ENCODE measurements around the gene KIZ.

The KIZ gene
- 22.3 to 45.8 (median 38.4) reads per million in 4 donors for total RNA-seq

GRCh38 chr20:21125849-21126580 lies at the start of gene KIZ:
Gene KIZ (plus strand): TSS chr20:21126082. CDS start chr20:21126116, 34 bp downstream.
- DNase-seq = peak; percentile 94 to 98 (median 95)

GRCh38 chr20:21077809-21078345 lies 48.0 kb upstream of the KIZ start:
- DNase-seq = no peak

GRCh38 chr20:21082584-21082983 lies 43.3 kb upstream of the KIZ start:
- no peak for DNase-seq

GRCh38 chr20:21083825-21084325 lies 42.0 kb upstream of the KIZ start:
- no peak for DNase-seq

- DNase-seq = no peak
Measured at GRCh38 chr20:21087862-21088540, 37.9 kb upstream of the KIZ start.

GRCh38 chr20:21089391-21089790 lies 36.5 kb upstream of the KIZ start:
- DNase-seq = no peak

- DNase-seq = no peak
Measured at GRCh38 chr20:21090111-21090618, 35.7 kb upstream of the KIZ start.

GRCh38 chr20:21090721-21091120 lies 35.2 kb upstream of the KIZ start:
- no peak for DNase-seq

GRCh38 chr20:21092806-21093205 lies 33.1 kb upstream of the KIZ start:
- DNase-seq = no peak

GRCh38 chr20:21096321-21097043 lies 29.4 kb upstream of the KIZ start:
- no peak for DNase-seq

- DNase-seq = peak in 2 of 5 donors; percentile 23 to 67
Measured at GRCh38 chr20:21099751-21100577, 25.9 kb upstream of the KIZ start.

GRCh38 chr20:21100578-21101452 lies 25.1 kb upstream of the KIZ start:
- DNase-seq = peak in 1 of 5 donors; percentile 66

GRCh38 chr20:21101453-21101931 lies 24.4 kb upstream of the KIZ start:
- DNase-seq = peak in 1 of 5 donors; percentile 17

- DNase-seq = peak in 1 of 5 donors; percentile 29
Measured at GRCh38 chr20:21101932-21102575, 23.8 kb upstream of the KIZ start.

GRCh38 chr20:21102603-21103311 lies 23.1 kb upstream of the KIZ start:
- DNase-seq = peak in 1 of 5 donors; percentile 41

GRCh38 chr20:21103582-21104465 lies 22.1 kb upstream of the KIZ start:
- no peak for DNase-seq

- no peak for DNase-seq
Measured at GRCh38 chr20:21104466-21104761, 21.5 kb upstream of the KIZ start.

- no peak for DNase-seq
Measured at GRCh38 chr20:21104921-21105320, 21.0 kb upstream of the KIZ start.
